Measurements from ENCODE around the gene GRXCR1. TPM values are rescaled to one million over a fixed set of nuclear protein-coding genes. Genes with fewer than 3 reads are reported as not detected.

GRXCR1 gene
- total and polyA plus RNA-seq, 2 experiments from 2014 or later = not detected

- no peaks in the 10 kb centered on the region for H4K20me1 ChIP-seq (replicated peaks; ENCODE audit: insufficient read depth)
- H3K4me1 Mint-ChIP-seq = no peaks in the 10 kb centered on the region; the same call in 2 of the 3 replicates
- ATAC-seq (no peak), DNase-seq (ENCODE audit: low spot score) (no peak)
- H3F3A ChIP-seq (replicated peaks; ENCODE audit: low read depth) = no peaks in the 10 kb centered on the region
- H3K36me3 Mint-ChIP-seq (ENCODE audit: low read depth) = no peaks in the 10 kb centered on the region
- H3K36me3 ChIP-seq (ENCODE audit: insufficient read depth) = no peaks in the 10 kb centered on the region
- no peak overlapping the region for H3K4me3 ChIP-seq
- TF ChIP-seq, protein P1, sequence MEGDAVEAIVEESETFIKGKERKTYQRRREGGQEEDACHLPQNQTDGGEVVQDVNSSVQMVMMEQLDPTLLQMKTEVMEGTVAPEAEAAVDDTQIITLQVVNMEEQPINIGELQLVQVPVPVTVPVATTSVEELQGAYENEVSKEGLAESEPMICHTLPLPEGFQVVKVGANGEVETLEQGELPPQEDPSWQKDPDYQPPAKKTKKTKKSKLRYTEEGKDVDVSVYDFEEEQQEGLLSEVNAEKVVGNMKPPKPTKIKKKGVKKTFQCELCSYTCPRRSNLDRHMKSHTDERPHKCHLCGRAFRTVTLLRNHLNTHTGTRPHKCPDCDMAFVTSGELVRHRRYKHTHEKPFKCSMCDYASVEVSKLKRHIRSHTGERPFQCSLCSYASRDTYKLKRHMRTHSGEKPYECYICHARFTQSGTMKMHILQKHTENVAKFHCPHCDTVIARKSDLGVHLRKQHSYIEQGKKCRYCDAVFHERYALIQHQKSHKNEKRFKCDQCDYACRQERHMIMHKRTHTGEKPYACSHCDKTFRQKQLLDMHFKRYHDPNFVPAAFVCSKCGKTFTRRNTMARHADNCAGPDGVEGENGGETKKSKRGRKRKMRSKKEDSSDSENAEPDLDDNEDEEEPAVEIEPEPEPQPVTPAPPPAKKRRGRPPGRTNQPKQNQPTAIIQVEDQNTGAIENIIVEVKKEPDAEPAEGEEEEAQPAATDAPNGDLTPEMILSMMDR (conservative IDR thresholded peaks at IDR 0.05; ENCODE audit: low read depth in 2 of 2) = no peak
- no peak for TF ChIP-seq EZH2 (IDR thresholded peaks at IDR 0.05; ENCODE audit: low read depth, unreplicated experiment)
- no peak for TF ChIP-seq POLR2AphosphoS5 (IDR thresholded peaks at IDR 0.05; ENCODE audit: low read depth)
- no peak for TF ChIP-seq ZNF331 (CRISPR knock-in tag; IDR thresholded peaks at IDR 0.05; ENCODE audit: low read depth)
- TF ChIP-seq STAT1 (IDR thresholded peaks at IDR 0.05; ENCODE audit: unreplicated experiment) = no peak
- no peak for TF ChIP-seq EZH2phosphoT487 (IDR thresholded peaks at IDR 0.05; ENCODE audit: unreplicated experiment)
- TF ChIP-seq, protein P2, sequence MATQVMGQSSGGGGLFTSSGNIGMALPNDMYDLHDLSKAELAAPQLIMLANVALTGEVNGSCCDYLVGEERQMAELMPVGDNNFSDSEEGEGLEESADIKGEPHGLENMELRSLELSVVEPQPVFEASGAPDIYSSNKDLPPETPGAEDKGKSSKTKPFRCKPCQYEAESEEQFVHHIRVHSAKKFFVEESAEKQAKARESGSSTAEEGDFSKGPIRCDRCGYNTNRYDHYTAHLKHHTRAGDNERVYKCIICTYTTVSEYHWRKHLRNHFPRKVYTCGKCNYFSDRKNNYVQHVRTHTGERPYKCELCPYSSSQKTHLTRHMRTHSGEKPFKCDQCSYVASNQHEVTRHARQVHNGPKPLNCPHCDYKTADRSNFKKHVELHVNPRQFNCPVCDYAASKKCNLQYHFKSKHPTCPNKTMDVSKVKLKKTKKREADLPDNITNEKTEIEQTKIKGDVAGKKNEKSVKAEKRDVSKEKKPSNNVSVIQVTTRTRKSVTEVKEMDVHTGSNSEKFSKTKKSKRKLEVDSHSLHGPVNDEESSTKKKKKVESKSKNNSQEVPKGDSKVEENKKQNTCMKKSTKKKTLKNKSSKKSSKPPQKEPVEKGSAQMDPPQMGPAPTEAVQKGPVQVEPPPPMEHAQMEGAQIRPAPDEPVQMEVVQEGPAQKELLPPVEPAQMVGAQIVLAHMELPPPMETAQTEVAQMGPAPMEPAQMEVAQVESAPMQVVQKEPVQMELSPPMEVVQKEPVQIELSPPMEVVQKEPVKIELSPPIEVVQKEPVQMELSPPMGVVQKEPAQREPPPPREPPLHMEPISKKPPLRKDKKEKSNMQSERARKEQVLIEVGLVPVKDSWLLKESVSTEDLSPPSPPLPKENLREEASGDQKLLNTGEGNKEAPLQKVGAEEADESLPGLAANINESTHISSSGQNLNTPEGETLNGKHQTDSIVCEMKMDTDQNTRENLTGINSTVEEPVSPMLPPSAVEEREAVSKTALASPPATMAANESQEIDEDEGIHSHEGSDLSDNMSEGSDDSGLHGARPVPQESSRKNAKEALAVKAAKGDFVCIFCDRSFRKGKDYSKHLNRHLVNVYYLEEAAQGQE (IDR thresholded peaks at IDR 0.05; ENCODE audit: unreplicated experiment) = no peak
- TF ChIP-seq JUNB (IDR thresholded peaks at IDR 0.05; ENCODE audit: unreplicated experiment) = no peak
- no peak for TF ChIP-seq ZNF114 (CRISPR knock-in tag; IDR thresholded peaks at IDR 0.05)
- TF ChIP-seq NANOG (IDR thresholded peaks at IDR 0.05; ENCODE audit: borderline replicate concordance) = no peak
- TF ChIP-seq, protein P3, sequence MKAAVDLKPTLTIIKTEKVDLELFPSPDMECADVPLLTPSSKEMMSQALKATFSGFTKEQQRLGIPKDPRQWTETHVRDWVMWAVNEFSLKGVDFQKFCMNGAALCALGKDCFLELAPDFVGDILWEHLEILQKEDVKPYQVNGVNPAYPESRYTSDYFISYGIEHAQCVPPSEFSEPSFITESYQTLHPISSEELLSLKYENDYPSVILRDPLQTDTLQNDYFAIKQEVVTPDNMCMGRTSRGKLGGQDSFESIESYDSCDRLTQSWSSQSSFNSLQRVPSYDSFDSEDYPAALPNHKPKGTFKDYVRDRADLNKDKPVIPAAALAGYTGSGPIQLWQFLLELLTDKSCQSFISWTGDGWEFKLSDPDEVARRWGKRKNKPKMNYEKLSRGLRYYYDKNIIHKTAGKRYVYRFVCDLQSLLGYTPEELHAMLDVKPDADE (IDR thresholded peaks at IDR 0.05) = no peak
- no peak for TF ChIP-seq ZNF462 (CRISPR knock-in tag; IDR thresholded peaks at IDR 0.05)
- no peak for TF ChIP-seq CREB1 (CRISPR knock-in tag; IDR thresholded peaks at IDR 0.05; ENCODE audit: low read depth)
- H3K27ac ChIP-seq (ENCODE audit: low read depth) = no peak overlapping the region
- no peaks in the 10 kb centered on the region for H3K79me2 ChIP-seq (replicated peaks; ENCODE audit: insufficient read depth)
- H3K27me3 ChIP-seq (ENCODE audit: insufficient read depth) = no peaks in the 10 kb centered on the region
- H2AFZ ChIP-seq = no peak overlapping the region
- H3K9me2 ChIP-seq (ENCODE audit: insufficient read depth) = no peaks in the 10 kb centered on the region
- no peak overlapping the region for H3K4me3 Mint-ChIP-seq
- H3K9me3 Mint-ChIP-seq = no peaks in the 10 kb centered on the region; the same call in 2 of the 3 replicates
- no peak overlapping the region for H3K4me2 ChIP-seq
- no peak overlapping the region for H3K27ac Mint-ChIP-seq
- H3K4me1 ChIP-seq (ENCODE audit: insufficient read depth) = no peaks in the 10 kb centered on the region
- H3K27me3 Mint-ChIP-seq (ENCODE audit: insufficient read depth, low read depth, poor library complexity) = no peaks in the 10 kb centered on the region
These were observed 869 bp upstream of the GRXCR1 start for GRCh38 chr4:42891644-42892043.
